GM10266 (cell line): ENCODE measurements around the gene ADAMTSL5.

Source experiments
- DNase-seq: peaks from one replicate; pipeline ENCODE4 v3.0.0; 2012; ENCODE audit errors: extremely low spot score
- CTCF ChIP-seq: IDR thresholded peaks from 2 replicates; pipeline ENCODE4 v1.5.1; 2012; ENCODE audit warnings: mild to moderate bottlenecking, low read depth; ENCODE audit not compliant: control insufficient read depth, insufficient read depth; ENCODE audit errors: missing control alignments

The ADAMTSL5 gene

DNA sequence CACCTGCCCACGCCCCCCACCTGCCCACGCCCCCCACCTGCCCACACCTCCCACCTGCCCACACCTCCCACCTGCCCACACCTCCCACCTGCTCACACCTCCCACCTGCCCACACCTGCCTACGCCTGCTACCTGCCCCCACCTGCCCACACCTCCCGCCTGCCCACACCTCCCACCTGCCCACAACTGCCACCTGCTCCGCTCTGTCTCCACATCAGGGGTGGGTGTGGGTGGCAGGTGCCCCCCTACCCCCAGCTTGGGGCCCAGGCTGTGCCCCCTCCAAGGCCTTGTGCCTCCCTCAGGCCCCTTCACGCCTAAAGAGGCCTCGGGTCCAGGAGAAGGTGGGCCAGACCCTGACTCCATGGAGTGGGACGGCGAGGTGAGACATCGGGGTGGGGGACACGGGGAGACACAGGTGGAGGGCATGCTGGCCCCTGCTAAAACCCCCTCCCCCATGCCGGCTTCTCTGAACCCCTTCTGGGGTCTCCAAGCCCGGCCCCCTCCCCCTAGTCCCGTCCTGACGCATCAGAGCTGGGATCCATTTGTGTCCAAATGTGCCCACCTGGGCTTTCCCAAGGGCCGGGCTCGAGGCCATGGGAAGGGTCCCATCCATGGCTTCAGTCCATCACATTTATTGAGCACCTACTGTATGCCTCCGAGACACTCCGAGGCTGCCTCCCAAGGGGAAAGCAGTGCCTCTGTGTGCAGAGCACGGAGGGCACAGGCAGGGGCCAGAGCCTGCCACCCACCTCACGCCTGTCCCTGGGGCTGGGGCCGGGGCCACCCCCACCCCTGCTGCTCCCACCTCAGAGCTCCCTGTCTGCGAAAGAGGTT, 16.0 kb upstream of the ADAMTSL5 start:
- TF ChIP-seq CTCF, result no peak
- no peak for DNase-seq

- no peak for DNase-seq
- no peak for TF ChIP-seq CTCF
These were observed 15.0 kb upstream of the ADAMTSL5 start for GRCh38 chr19:1527650-1528309.

DNA sequence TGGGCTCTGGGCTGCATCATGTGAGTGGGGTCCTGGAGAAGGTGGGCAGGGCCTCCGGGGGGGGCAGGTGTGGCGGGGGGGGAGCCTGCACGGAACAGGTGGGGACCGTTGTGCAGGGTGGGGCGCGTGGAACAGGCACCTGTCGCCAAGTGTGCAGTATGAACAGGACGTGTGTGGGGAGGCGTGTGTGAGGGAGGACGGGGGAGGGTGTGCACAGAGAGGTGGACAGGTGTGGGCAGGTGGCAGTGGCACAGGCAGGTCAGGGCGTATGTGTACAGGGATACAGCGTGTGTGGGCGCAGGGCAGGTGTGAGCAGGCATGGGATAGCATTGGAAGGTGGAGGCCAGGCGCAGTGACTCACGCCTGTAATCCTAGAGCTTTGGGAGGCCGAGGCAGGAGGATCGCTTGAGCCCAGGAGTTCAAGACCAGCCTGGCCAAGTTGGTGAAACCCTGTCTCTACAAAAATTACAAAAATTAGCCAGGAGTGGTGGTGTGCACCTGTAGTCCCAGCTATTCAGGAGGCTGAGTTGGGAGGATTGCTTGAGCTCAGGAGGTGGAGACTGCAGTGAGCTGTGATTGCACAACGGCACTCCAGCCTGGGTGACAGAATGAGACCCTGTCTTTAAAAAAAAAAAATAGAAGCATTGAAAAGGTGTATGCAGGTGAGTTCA, 14.3 kb upstream of the ADAMTSL5 start:
- DNase-seq, result no peak
- no peak for TF ChIP-seq CTCF

DNA sequence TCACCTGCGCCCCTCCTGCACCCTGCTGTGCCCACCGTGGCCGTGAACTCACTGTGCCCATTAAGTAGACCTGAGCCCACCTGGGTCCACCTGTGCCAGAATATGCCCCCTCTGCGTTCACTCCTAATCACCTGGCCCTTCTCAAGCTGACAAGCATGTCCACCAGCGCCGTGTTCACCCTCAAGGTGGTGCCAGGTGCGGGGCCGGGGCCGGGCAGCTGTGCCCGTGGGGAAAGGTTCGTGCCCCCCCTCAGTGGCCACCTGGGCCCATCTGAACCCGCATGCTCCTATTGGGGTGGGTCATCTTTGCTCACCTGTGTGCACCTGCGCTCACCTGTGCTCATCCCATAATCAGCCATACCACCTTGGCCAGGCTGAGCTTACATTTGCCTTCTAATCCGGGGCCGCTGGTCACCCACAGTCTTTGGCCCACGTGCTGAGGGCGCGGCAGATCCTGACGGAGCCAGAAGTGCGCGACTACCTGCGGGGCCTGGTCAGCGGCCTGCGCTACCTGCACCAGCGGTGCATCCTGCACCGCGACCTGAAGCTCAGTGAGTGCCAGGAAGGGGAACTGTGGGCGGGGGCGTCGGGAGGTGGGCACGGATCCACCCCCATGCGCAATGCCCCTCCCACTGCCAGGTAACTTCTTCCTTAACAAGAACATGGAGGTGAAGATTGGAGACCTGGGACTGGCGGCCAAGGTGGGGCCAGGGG, 13.4 kb upstream of the ADAMTSL5 start:
- no peak for DNase-seq
- TF ChIP-seq CTCF, result no peak

DNA sequence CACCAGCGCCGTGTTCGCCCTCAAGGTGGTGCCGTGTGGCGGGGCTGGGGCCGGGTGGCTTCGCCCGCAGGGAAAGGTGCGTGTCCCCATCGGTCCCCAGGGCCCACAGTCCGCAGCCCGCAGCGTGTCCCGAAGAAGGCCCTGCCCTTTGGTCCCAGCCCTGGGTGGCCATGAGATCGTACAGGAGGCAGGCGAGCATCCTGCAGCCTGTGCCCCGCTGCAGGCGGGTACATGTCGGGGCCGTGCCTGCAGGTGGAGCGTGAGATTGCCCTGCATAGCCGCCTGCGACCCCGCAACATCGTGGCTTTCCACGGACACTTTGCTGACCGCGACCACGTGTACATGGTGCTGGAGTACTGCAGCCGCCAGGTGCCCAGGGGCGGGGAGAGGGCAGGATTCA, 12.5 kb upstream of the ADAMTSL5 start:
- no peak for DNase-seq
- TF ChIP-seq CTCF, result no peak

GRCh38 chr19:1524972-1525325, 12.1 kb upstream of the ADAMTSL5 start:
- no peak for TF ChIP-seq CTCF

More at GRCh38 chr19:1524972-1525325, 12.1 kb upstream of the ADAMTSL5 start:
- DNase-seq, result no peak
